Endodermal cell (in vitro differentiated cells): ENCODE results near the gene DNAJC1. TPM values are rescaled to one million over a fixed set of nuclear protein-coding genes. Genes with fewer than 3 reads are reported as not detected.

Source experiments
- DNase-seq: peaks from one replicate; pipeline ENCODE4 v3.0.0-alpha.2; 2017
- H3K27ac ChIP-seq: 2 replicates; pipeline ENCODE4 v1.5.1; 2013; ENCODE audit warnings: mild to moderate bottlenecking, low read depth, low read length, moderate library complexity
- H3K27me3 ChIP-seq: 2 replicates; pipeline ENCODE4 v1.6.1; 2013; ENCODE audit warnings: mild to moderate bottlenecking, low read length, moderate library complexity; ENCODE audit not compliant: insufficient read depth, control insufficient read depth, poor library complexity, severe bottlenecking
- H3K36me3 ChIP-seq: 2 replicates; pipeline ENCODE4 v1.7.0; 2013; ENCODE audit warnings: mild to moderate bottlenecking, low read length, moderate library complexity; ENCODE audit not compliant: control insufficient read depth, insufficient read depth
- H3K4me1 ChIP-seq: one replicate; pipeline ENCODE4 v1.7.0; 2013; ENCODE audit warnings: low read length; ENCODE audit not compliant: control insufficient read depth, insufficient read depth
- H3K4me3 ChIP-seq: 2 replicates; pipeline ENCODE4 v1.5.1; 2013; ENCODE audit warnings: mild to moderate bottlenecking, low read length, moderate library complexity
- H3K9ac ChIP-seq: 2 replicates; pipeline ENCODE4 v1.6.1; 2013; ENCODE audit warnings: mild to moderate bottlenecking, low read length, moderate library complexity; ENCODE audit not compliant: poor library complexity, severe bottlenecking; ENCODE audit errors: extremely low read depth
- H3K9me3 ChIP-seq: 2 replicates; pipeline ENCODE4 v1.6.1; 2013; ENCODE audit warnings: mild to moderate bottlenecking, low read length, moderate library complexity; ENCODE audit not compliant: control insufficient read depth
- H3K27ac Mint-ChIP-seq: 2 replicates; pipeline ENCODE4 v1.8.0; 2020; ENCODE audit warnings: mixed read lengths
- H3K27me3 Mint-ChIP-seq: 2 replicates; pipeline ENCODE4 v1.8.0; 2021; ENCODE audit warnings: mild to moderate bottlenecking, mixed read lengths; ENCODE audit not compliant: insufficient read depth
- H3K36me3 Mint-ChIP-seq: 2 replicates; pipeline ENCODE4 v1.8.0; 2020; ENCODE audit warnings: low read depth, mixed read lengths
- H3K4me1 Mint-ChIP-seq: 2 replicates; pipeline ENCODE4 v1.8.0; 2020; ENCODE audit warnings: mixed read lengths
- H3K4me3 Mint-ChIP-seq: 2 replicates; pipeline ENCODE4 v1.8.0; 2020; ENCODE audit warnings: mild to moderate bottlenecking, moderate library complexity, mixed read lengths
- H3K9me3 Mint-ChIP-seq: 2 replicates; pipeline ENCODE4 v1.8.0; 2020; ENCODE audit warnings: mild to moderate bottlenecking, mixed read lengths
- CTCF ChIP-seq: fragments of 200-600 bp; sonication (generic); conservative IDR thresholded peaks from 2 replicates; pipeline ENCODE4 v1.5.0; 2021; ENCODE audit warnings: antibody characterized with exemption, mild to moderate bottlenecking
- WGBS, 2 experiments: methylation state at CpG; one replicate each; pipeline versions ENCODE4 v1.1.5 to v1.1.7; 2013; ENCODE audit warnings: missing lambda C conversion rate in 2 of 2, mixed read lengths in 1 of 2; ENCODE audit not compliant: insufficient coverage in 1 of 2, insufficient read length in 1 of 2; 5-methylcytosine and 5-hydroxymethylcytosine counted together
- total RNA-seq, 2 donors: library from RNA; stranded (reverse); fragmentation: NEBNext Ultra II Directional in 1 of 2; extraction: Animal tissue kit (Norgen Biotek cat#: 25700) in 1 of 2; gene quantifications; 2 replicates in 1 of 2; 3 replicates in 1 of 2; pipeline ENCODE4 v1.2.1, GENCODE V29; 2021

The DNAJC1 gene
- total RNA-seq, 2 donors from 2014 or later = 23.5 to 30.4 TPM

GRCh38 chr10:21899736-21900135, 103.8 kb downstream of the DNAJC1 start:
- H3K9ac ChIP-seq = no peak overlapping the region
- Mint-ChIP-seq H3K27me3 (no peaks in the 10 kb centered on the region), H3K27ac (no peak overlapping the region), H3K9me3 (peaks cover under 1% of the 10 kb centered on the region), H3K36me3 (peaks cover 13% of the 10 kb centered on the region), H3K4me3 (no peak overlapping the region), H3K4me1 (peaks cover 5% of the 10 kb centered on the region)
- H3K9me3 ChIP-seq = no peaks in the 10 kb centered on the region
- no peak overlapping the region for H3K27ac ChIP-seq
- no peaks in the 10 kb centered on the region for H3K27me3 ChIP-seq
- peaks cover 15% of the 10 kb centered on the region for H3K36me3 ChIP-seq
- H3K4me3 ChIP-seq = no peak overlapping the region
- TF ChIP-seq CTCF = no peak
- whole genome bisulfite sequencing, 2 experiments = 94 to 100% methylated on average over 4 to 5 of the region's 5 CpGs
- no peak for DNase-seq
- no peaks in the 10 kb centered on the region for H3K4me1 ChIP-seq

GRCh38 chr10:21895932-21896331, 107.6 kb downstream of the DNAJC1 start:
- peaks cover 27% of the 10 kb centered on the region for H3K36me3 Mint-ChIP-seq
- Histone ChIP-seq H3K4me1 (no peaks in the 10 kb centered on the region), H3K9me3 (peaks cover 24% of the 10 kb centered on the region), H3K27ac (no peak overlapping the region), H3K27me3 (no peaks in the 10 kb centered on the region), H3K9ac (no peak overlapping the region), H3K4me3 (no peak overlapping the region), H3K36me3 (peaks cover 8% of the 10 kb centered on the region)
- no peak for TF ChIP-seq CTCF
- H3K27me3 Mint-ChIP-seq = no peaks in the 10 kb centered on the region
- no peak overlapping the region for H3K27ac Mint-ChIP-seq
- no peak overlapping the region for H3K4me3 Mint-ChIP-seq
- no peak for DNase-seq
- H3K9me3 Mint-ChIP-seq = peaks cover 28% of the 10 kb centered on the region
- H3K4me1 Mint-ChIP-seq = peaks cover 5% of the 10 kb centered on the region
- 95 to 100% methylated on average over 1 of the region's 1 CpG for WGBS, 2 experiments

DNA sequence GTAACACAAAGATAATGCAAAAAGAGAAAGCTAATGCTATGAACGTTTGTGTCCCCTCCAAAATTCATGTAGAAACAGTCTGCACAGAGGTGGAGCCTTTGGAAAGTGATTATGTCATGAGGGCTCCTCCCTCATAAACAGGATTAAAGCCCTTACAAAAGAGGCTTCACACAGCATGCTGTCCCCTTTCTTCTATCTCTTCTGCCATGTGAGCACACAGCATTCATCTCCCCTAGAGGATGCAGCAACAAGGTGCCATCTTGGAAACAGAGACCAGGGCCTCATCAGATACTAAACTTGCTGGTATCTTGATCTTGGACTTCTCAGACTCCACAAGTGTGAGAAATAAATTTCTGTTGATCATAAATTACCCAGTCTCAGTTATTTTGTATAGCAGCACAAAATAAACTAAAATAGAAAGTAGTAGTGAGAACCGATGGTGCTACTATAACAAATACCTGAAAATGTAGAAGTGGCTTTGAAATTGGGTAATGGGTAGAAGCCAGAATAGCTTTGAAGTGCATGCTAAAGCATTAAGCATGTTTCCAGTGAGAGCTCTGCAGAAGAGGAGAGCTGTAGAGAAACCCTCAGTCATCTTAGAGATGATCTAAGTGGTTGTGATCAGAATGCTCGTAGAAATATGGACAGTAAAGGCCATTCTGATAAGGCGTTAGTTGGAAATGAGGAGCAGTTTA, 108.7 kb downstream of the DNAJC1 start:
- Histone ChIP-seq H3K36me3 (peaks cover 8% of the 10 kb centered on the region), H3K27ac (no peak overlapping the region), H3K4me1 (no peaks in the 10 kb centered on the region), H3K9me3 (peaks cover 28% of the 10 kb centered on the region), H3K9ac (no peak overlapping the region), H3K4me3 (no peak overlapping the region), H3K27me3 (no peaks in the 10 kb centered on the region)
- H3K27ac Mint-ChIP-seq = no peak overlapping the region
- no peak overlapping the region for H3K4me3 Mint-ChIP-seq
- no peaks in the 10 kb centered on the region for H3K27me3 Mint-ChIP-seq
- peaks cover 5% of the 10 kb centered on the region for H3K4me1 Mint-ChIP-seq
- no peak for DNase-seq
- H3K36me3 Mint-ChIP-seq = peaks cover 31% of the 10 kb centered on the region
- TF ChIP-seq CTCF = no peak
- WGBS, 2 experiments = 94 to 95% methylated on average over 4 of the region's 4 CpGs
- peaks cover 28% of the 10 kb centered on the region for H3K9me3 Mint-ChIP-seq
